Measurements from ENCODE around the gene PRKACG. TPM values are rescaled to one million over a fixed set of nuclear protein-coding genes. Genes with fewer than 3 reads are reported as not detected.

Gene PRKACG
- total and polyA plus RNA-seq, 2 experiments from 2014 or later, result 0.13 TPM; not detected in 1

- H3K36me3 ChIP-seq, result no peaks in the 10 kb centered on the region
- no peak overlapping the region for H3K4me3 ChIP-seq
- no peaks in the 10 kb centered on the region for H3K4me1 ChIP-seq (ENCODE audit: low read depth)
- no peak overlapping the region for H3K27ac ChIP-seq
- no peak for TF ChIP-seq CTCF (IDR thresholded peaks at IDR 0.05; ENCODE audit: low read depth, low read length)
- H3K27me3 ChIP-seq, result no peaks in the 10 kb centered on the region
- DNase-seq (ENCODE audit: low read depth in 1 of 2, low spot score in 1 of 2), result no peak
- no peaks in the 10 kb centered on the region for H3K9me3 ChIP-seq (ENCODE audit: low read depth)
Observed at GRCh38 chr9:69013382-69013727, 558 bp downstream of the PRKACG start.

GRCh38 chr9:69012696-69013381, 1.1 kb downstream of the PRKACG start:
- Histone ChIP-seq H3K4me3 (no peak overlapping the region), H3K36me3 (no peaks in the 10 kb centered on the region), H3K27ac (no peak overlapping the region), H3K27me3 (no peaks in the 10 kb centered on the region), H3K4me1 (ENCODE audit: low read depth) (no peaks in the 10 kb centered on the region), H3K9me3 (ENCODE audit: low read depth) (no peaks in the 10 kb centered on the region)
- no peak for TF ChIP-seq CTCF (IDR thresholded peaks at IDR 0.05; ENCODE audit: low read depth, low read length)
- no peak for DNase-seq (ENCODE audit: low read depth in 1 of 2, low spot score in 1 of 2)

- no peak for DNase-seq (ENCODE audit: low read depth in 1 of 2, low spot score in 1 of 2)
- Histone ChIP-seq H3K4me3 (no peak overlapping the region), H3K36me3 (no peaks in the 10 kb centered on the region), H3K27me3 (no peaks in the 10 kb centered on the region), H3K4me1 (ENCODE audit: low read depth) (no peaks in the 10 kb centered on the region), H3K27ac (no peak overlapping the region), H3K9me3 (ENCODE audit: low read depth) (no peaks in the 10 kb centered on the region)
- TF ChIP-seq CTCF (IDR thresholded peaks at IDR 0.05; ENCODE audit: low read depth, low read length), result no peak
Observed at GRCh38 chr9:69009708-69010107, 4.2 kb downstream of the PRKACG start.

GRCh38 chr9:69004836-69005235, 9.1 kb downstream of the PRKACG start:
- Histone ChIP-seq H3K27ac (no peak overlapping the region), H3K9me3 (ENCODE audit: low read depth) (no peaks in the 10 kb centered on the region), H3K36me3 (no peaks in the 10 kb centered on the region), H3K27me3 (no peaks in the 10 kb centered on the region), H3K4me1 (ENCODE audit: low read depth) (no peaks in the 10 kb centered on the region), H3K4me3 (no peak overlapping the region)
- no peak for TF ChIP-seq CTCF (IDR thresholded peaks at IDR 0.05; ENCODE audit: low read depth, low read length)
- no peak for DNase-seq (ENCODE audit: low read depth in 1 of 2, low spot score in 1 of 2)

- no peak overlapping the region for H3K27ac ChIP-seq
Observed at GRCh38 chr9:69003051-69003450, 10.9 kb downstream of the PRKACG start.

More at GRCh38 chr9:69003051-69003450, 10.9 kb downstream of the PRKACG start:
- TF ChIP-seq CTCF (IDR thresholded peaks at IDR 0.05; ENCODE audit: low read depth, low read length), result no peak
- no peaks in the 10 kb centered on the region for H3K27me3 ChIP-seq
- no peaks in the 10 kb centered on the region for H3K9me3 ChIP-seq (ENCODE audit: low read depth)
- H3K4me3 ChIP-seq, result no peak overlapping the region
- H3K36me3 ChIP-seq, result no peaks in the 10 kb centered on the region
- H3K4me1 ChIP-seq (ENCODE audit: low read depth), result peaks cover 10% of the 10 kb centered on the region
- DNase-seq (ENCODE audit: low read depth in 1 of 2, low spot score in 1 of 2), result no peak
